ENCODE results near the gene PRF1.
"Not testable (repeated sequence)": the region's sequence is repeated elsewhere in the genome, so short reads cannot be mapped to it uniquely, and the experiment has no call there.

Gene PRF1

DNA sequence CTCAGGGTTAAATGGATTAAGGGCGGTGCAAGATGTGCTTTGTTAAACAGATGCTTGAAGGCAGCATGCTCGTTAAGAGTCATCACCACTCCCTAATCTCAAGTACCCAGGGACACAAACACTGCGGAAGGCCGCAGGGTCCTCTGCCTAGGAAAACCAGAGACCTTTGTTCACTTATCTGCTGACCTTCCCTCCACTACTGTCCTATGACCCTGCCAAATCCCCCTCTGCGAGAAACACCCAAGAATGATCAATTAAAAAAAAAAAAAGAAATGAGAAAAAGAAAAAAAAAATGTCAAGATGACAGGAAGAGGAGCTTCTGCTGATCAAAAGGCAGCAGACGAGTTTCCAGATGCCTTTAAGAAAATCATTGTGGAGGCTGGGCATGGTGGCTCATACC lies 29.2 kb upstream of the PRF1 start:
- H3K4me1 ChIP-seq (ENCODE audit: control insufficient read depth, insufficient read depth, low read length); H3K4me3 ChIP-seq (ENCODE audit: low read length); H3K36me3 ChIP-seq (ENCODE audit: control insufficient read depth, insufficient read depth, low read length); H3K9ac ChIP-seq (ENCODE audit: low read length); H3K9me3 ChIP-seq (ENCODE audit: control insufficient read depth, low read length); H3K27me3 ChIP-seq (ENCODE audit: control insufficient read depth, insufficient read depth, low read length): not testable (repeated sequence)

GRCh38 chr10:70629338-70629737 lies 26.8 kb upstream of the PRF1 start:
- Histone ChIP-seq H3K36me3 (ENCODE audit: control insufficient read depth, insufficient read depth, low read length) (no peaks in the 10 kb centered on the region), H3K4me1 (ENCODE audit: control insufficient read depth, insufficient read depth, low read length) (no peaks in the 10 kb centered on the region), H3K4me3 (ENCODE audit: low read length) (no peak overlapping the region), H3K9me3 (ENCODE audit: control insufficient read depth, low read length) (no peaks in the 10 kb centered on the region), H3K9ac (ENCODE audit: low read length) (no peak overlapping the region), H3K27me3 (ENCODE audit: control insufficient read depth, insufficient read depth, low read length) (no peaks in the 10 kb centered on the region)

GRCh38 chr10:70626056-70626455 lies 23.5 kb upstream of the PRF1 start:
- no peak overlapping the region for H3K4me3 ChIP-seq (ENCODE audit: low read length)
- H3K27me3 ChIP-seq (ENCODE audit: control insufficient read depth, insufficient read depth, low read length), result no peaks in the 10 kb centered on the region
- no peaks in the 10 kb centered on the region for H3K4me1 ChIP-seq (ENCODE audit: control insufficient read depth, insufficient read depth, low read length)
- H3K9ac ChIP-seq (ENCODE audit: low read length), result no peak overlapping the region
- H3K9me3 ChIP-seq (ENCODE audit: control insufficient read depth, low read length), result no peaks in the 10 kb centered on the region
- H3K36me3 ChIP-seq (ENCODE audit: control insufficient read depth, insufficient read depth, low read length), result no peaks in the 10 kb centered on the region

DNA sequence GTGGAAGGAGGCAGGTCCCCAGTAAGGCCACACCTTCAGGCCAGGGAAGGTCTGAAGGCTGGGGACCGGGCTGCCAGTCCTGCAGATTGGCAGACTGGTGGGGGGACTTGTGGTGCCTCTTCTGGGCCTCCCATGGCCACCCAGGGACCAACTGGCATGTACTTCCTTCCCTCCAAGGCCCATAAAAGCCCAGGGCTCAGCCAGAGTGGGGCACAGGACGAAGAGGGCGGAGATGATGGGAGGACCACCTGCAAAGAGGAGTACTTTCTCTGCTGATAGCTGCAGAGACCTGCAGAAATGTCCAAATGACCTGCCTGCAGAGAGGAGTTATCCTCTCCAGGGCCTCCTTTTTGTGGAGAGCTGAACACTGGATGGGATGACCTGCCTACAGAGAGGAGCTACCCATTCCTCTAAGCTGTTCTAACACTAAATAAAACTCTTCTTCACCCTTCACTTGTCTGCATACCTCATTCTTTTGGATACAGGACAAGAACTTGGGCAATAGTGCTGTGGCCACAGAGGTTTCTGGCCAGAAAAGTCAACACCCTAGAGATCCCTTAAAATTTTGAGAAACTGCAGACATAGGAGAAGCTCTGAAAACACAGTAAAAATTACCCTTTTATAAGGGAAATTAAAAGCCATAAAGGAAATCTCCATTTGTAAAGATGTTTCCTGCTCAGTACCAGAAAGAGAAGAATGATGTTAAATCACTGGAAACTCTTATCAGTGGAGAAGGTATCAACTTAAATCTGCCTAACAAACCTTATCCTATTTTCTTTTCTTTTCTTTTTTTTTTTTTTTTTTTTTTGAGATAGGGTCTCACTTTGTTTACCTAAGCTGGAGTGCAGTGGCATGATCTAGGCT lies 20.7 kb upstream of the PRF1 start:
- Histone ChIP-seq H3K4me1 (ENCODE audit: control insufficient read depth, insufficient read depth, low read length) (no peaks in the 10 kb centered on the region), H3K9me3 (ENCODE audit: control insufficient read depth, low read length) (no peaks in the 10 kb centered on the region), H3K27me3 (ENCODE audit: control insufficient read depth, insufficient read depth, low read length) (no peaks in the 10 kb centered on the region), H3K4me3 (ENCODE audit: low read length) (no peak overlapping the region), H3K9ac (ENCODE audit: low read length) (no peak overlapping the region), H3K36me3 (ENCODE audit: control insufficient read depth, insufficient read depth, low read length) (no peaks in the 10 kb centered on the region)

GRCh38 chr10:70622541-70622940 lies 20.0 kb upstream of the PRF1 start:
- H3K4me3 ChIP-seq (ENCODE audit: low read length), result no peak overlapping the region
- no peaks in the 10 kb centered on the region for H3K27me3 ChIP-seq (ENCODE audit: control insufficient read depth, insufficient read depth, low read length)
- no peaks in the 10 kb centered on the region for H3K4me1 ChIP-seq (ENCODE audit: control insufficient read depth, insufficient read depth, low read length)
- no peaks in the 10 kb centered on the region for H3K36me3 ChIP-seq (ENCODE audit: control insufficient read depth, insufficient read depth, low read length)
- no peaks in the 10 kb centered on the region for H3K9me3 ChIP-seq (ENCODE audit: control insufficient read depth, low read length)
- no peak overlapping the region for H3K9ac ChIP-seq (ENCODE audit: low read length)

DNA sequence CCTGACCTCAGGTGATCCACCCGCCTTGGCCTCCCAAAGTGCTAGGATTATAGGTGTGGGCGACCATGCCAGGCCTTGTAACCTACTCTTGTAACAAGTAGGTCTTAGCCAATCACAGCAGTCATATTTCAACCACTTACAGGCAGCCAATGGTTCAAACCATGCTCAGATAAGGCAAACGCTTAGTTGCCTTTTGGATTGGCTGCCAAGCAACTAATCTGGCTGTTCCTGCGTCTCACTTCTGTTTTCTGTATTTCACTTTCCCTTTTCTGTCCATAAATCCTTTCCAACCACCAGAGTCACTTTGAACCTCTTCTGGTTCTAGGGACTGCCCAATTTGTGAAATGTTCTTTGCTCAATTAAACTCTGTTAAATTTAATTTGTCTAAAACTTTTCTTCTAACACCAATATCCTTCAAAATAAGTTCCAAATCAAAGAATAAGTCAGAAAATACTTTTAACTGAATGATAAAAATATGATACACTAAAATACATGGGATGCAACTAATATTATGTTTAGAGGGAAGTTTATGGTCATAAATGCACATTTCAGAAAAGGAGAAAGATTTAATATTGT lies 19.1 kb upstream of the PRF1 start:
- H3K36me3 ChIP-seq (ENCODE audit: control insufficient read depth, insufficient read depth, low read length), result no peaks in the 10 kb centered on the region
- H3K27me3 ChIP-seq (ENCODE audit: control insufficient read depth, insufficient read depth, low read length), result no peaks in the 10 kb centered on the region
- no peak overlapping the region for H3K9ac ChIP-seq (ENCODE audit: low read length)
- no peaks in the 10 kb centered on the region for H3K4me1 ChIP-seq (ENCODE audit: control insufficient read depth, insufficient read depth, low read length)
- no peak overlapping the region for H3K4me3 ChIP-seq (ENCODE audit: low read length)
- H3K9me3 ChIP-seq (ENCODE audit: control insufficient read depth, low read length), result no peaks in the 10 kb centered on the region

DNA sequence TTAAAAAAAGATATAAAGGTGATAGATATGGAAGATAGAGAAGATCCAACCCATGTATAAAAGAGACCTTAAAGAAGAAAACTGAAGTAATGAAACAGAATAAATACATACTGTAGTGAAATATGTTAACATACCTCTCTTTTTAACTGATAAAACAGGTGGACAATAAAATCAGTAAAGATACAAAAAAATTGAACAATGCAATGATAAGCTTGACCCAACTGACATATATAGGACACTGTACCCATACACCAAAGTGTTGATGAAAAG lies 17.4 kb upstream of the PRF1 start:
- Histone ChIP-seq H3K27me3 (ENCODE audit: control insufficient read depth, insufficient read depth, low read length) (no peaks in the 10 kb centered on the region), H3K4me1 (ENCODE audit: control insufficient read depth, insufficient read depth, low read length) (no peaks in the 10 kb centered on the region), H3K9ac (ENCODE audit: low read length) (no peak overlapping the region), H3K4me3 (ENCODE audit: low read length) (no peak overlapping the region), H3K9me3 (ENCODE audit: control insufficient read depth, low read length) (no peaks in the 10 kb centered on the region), H3K36me3 (ENCODE audit: control insufficient read depth, insufficient read depth, low read length) (no peaks in the 10 kb centered on the region)

DNA sequence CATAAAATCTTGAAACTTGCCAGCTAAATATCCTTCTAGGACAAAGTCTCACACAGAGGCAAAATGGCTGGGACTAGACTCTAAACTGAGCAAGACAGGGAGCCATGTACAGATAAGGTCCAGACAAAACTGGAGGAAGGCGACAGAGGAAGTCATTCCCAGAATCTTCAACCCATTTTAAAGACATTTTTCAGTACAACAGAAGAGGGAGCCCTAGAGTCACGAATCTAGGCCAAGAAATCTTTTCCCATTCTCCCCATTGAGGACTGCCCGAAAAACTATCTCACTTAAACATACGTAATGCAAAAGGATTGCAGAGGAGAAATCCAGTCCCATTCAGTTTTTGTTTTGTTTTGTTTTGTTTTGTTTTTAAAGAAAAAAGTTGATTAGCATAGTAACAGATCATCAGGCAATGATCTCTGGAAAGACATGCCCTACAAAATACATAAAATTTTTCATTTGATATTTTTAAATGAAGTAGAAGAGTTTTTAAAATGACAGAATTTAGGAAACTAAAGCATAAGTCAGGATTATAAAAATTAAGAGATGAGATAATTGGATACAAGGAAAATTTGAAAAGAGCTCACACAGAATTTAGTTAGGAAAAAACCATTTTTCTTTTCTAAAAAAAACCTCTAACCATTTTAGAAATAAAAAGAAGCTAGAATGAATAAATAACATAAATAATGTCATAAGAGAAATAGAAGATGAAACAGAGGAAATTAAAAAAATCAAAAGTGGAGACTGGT lies 16.9 kb upstream of the PRF1 start:
- Histone ChIP-seq H3K9me3 (ENCODE audit: control insufficient read depth, low read length) (no peaks in the 10 kb centered on the region), H3K9ac (ENCODE audit: low read length) (no peak overlapping the region), H3K4me3 (ENCODE audit: low read length) (no peak overlapping the region), H3K36me3 (ENCODE audit: control insufficient read depth, insufficient read depth, low read length) (no peaks in the 10 kb centered on the region), H3K4me1 (ENCODE audit: control insufficient read depth, insufficient read depth, low read length) (no peaks in the 10 kb centered on the region), H3K27me3 (ENCODE audit: control insufficient read depth, insufficient read depth, low read length) (no peaks in the 10 kb centered on the region)

DNA sequence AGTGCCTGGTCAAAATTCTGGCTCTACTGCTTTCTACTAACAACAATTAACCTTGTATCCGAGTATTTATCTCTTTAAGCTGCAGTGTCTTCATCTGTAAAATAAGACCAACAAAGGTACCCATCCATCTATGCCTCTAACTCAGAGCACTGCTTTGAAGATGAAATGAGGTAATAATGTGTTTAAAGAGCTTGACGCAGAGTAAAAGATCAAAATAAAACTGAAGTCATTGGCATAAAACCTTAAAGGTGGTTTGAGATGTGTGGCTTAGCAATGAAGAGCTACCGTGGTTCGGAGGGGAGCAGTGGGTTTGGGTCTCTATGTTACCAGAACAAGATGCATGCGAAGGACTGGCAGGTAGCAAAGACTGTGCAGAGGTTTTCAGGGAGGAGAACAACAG lies 16.1 kb upstream of the PRF1 start:
- Histone ChIP-seq H3K4me1 (ENCODE audit: control insufficient read depth, insufficient read depth, low read length) (no peaks in the 10 kb centered on the region), H3K27me3 (ENCODE audit: control insufficient read depth, insufficient read depth, low read length) (no peaks in the 10 kb centered on the region), H3K9ac (ENCODE audit: low read length) (no peak overlapping the region), H3K9me3 (ENCODE audit: control insufficient read depth, low read length) (no peaks in the 10 kb centered on the region), H3K36me3 (ENCODE audit: control insufficient read depth, insufficient read depth, low read length) (no peaks in the 10 kb centered on the region), H3K4me3 (ENCODE audit: low read length) (no peak overlapping the region)

GRCh38 chr10:70617798-70618568 lies 15.4 kb upstream of the PRF1 start:
- H3K4me3 ChIP-seq (ENCODE audit: low read length), result no peak overlapping the region
- no peaks in the 10 kb centered on the region for H3K36me3 ChIP-seq (ENCODE audit: control insufficient read depth, insufficient read depth, low read length)
- H3K9me3 ChIP-seq (ENCODE audit: control insufficient read depth, low read length), result no peaks in the 10 kb centered on the region
- H3K4me1 ChIP-seq (ENCODE audit: control insufficient read depth, insufficient read depth, low read length), result no peaks in the 10 kb centered on the region
- H3K27me3 ChIP-seq (ENCODE audit: control insufficient read depth, insufficient read depth, low read length), result no peaks in the 10 kb centered on the region
- H3K9ac ChIP-seq (ENCODE audit: low read length), result no peak overlapping the region

- Histone ChIP-seq H3K36me3 (ENCODE audit: control insufficient read depth, insufficient read depth, low read length) (no peaks in the 10 kb centered on the region), H3K9ac (ENCODE audit: low read length) (no peak overlapping the region), H3K4me3 (ENCODE audit: low read length) (no peak overlapping the region), H3K27me3 (ENCODE audit: control insufficient read depth, insufficient read depth, low read length) (no peaks in the 10 kb centered on the region), H3K4me1 (ENCODE audit: control insufficient read depth, insufficient read depth, low read length) (no peaks in the 10 kb centered on the region), H3K9me3 (ENCODE audit: control insufficient read depth, low read length) (no peaks in the 10 kb centered on the region)
These were observed 14.2 kb upstream of the PRF1 start for GRCh38 chr10:70616761-70617160.

All from mucosa of stomach (tissue), 1 donor.